Stomach (tissue), 4 donors: ENCODE measurements around the gene SLC1A1.
A peak's percentile ranks its signal among the peaks of the same experiment; 100 is the strongest.

Experiments
- POLR2A ChIP-seq, 4 donors: fragments of 450-650 bp; IDR thresholded peaks; one replicate each; pipeline ENCODE4 v1.6.1; 2016; ENCODE audit warnings: antibody characterized with exemption in 4 of 4, control low read depth in 2 of 4, mild to moderate bottlenecking in 1 of 4, moderate library complexity in 1 of 4
- POLR2AphosphoS5 ChIP-seq, 3 donors: sonication (generic); formaldehyde crosslinking; IDR thresholded peaks; one replicate each; pipeline ENCODE4 v1.6.1; 2016; ENCODE audit warnings: antibody characterized with exemption in 3 of 3
- TF ChIP-seq, protein P1 (sequence below), 7 experiments: fragments of 450-650 bp in 4 of 7; fragments of 200-600 bp in 3 of 7; sonication (generic) in 3 of 7; IDR thresholded peaks; one replicate each; pipeline ENCODE4 v1.5.1; 2016 to 2019; ENCODE audit warnings: antibody characterized with exemption in 7 of 7, control low read depth in 2 of 7, mild to moderate bottlenecking in 1 of 7

DNA sequence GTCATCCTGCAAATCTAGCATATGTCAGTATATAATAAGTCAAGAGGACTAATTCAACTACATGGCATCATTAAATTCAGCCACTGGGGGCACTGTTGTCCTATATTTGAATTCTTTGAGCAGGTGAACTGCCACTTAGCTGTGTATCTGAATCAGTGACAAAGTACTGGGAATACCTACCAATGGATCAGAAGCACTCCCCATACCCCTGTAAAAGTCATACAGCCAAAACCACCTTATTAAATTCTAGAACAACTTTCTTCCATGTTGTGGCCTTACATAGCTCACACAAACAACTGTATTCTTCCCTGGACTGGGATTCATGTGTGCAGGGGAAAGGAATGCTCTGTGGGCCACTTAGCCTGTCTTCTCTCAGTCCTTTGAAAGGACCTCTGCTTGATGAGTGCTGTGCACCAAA is 114.4 kb downstream of the SLC1A1 start:
- TF ChIP-seq POLR2A (IDR thresholded peaks at IDR 0.05) (no peak), POLR2AphosphoS5 (IDR thresholded peaks at IDR 0.05) (no peak)
- TF ChIP-seq, protein P1, sequence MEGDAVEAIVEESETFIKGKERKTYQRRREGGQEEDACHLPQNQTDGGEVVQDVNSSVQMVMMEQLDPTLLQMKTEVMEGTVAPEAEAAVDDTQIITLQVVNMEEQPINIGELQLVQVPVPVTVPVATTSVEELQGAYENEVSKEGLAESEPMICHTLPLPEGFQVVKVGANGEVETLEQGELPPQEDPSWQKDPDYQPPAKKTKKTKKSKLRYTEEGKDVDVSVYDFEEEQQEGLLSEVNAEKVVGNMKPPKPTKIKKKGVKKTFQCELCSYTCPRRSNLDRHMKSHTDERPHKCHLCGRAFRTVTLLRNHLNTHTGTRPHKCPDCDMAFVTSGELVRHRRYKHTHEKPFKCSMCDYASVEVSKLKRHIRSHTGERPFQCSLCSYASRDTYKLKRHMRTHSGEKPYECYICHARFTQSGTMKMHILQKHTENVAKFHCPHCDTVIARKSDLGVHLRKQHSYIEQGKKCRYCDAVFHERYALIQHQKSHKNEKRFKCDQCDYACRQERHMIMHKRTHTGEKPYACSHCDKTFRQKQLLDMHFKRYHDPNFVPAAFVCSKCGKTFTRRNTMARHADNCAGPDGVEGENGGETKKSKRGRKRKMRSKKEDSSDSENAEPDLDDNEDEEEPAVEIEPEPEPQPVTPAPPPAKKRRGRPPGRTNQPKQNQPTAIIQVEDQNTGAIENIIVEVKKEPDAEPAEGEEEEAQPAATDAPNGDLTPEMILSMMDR (IDR thresholded peaks at IDR 0.05): peak in 5 of 7 experiments; percentile 32 to 78 (median 69)
